ENCODE results near the gene DGKI.

DNA sequence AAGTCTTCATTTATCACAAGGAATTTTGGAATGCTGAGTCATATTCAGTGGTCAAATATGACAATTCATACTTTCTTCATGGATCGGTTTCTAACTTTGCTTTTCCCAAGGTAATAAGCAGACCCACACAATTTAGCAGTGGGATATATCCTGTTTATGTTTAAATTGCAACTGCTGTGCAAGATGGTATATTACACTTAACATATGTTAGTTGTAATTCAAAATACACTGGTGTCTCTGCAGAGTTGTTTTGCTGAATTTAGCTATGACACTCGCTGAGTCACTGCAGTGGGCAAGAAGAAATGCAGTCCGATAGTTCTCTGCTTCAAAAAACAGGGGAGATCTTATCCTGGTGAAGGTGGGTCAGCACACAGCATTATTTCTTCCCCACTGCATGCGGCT, 308.4 kb downstream of the DGKI start:
- TF ChIP-seq, protein P1, sequence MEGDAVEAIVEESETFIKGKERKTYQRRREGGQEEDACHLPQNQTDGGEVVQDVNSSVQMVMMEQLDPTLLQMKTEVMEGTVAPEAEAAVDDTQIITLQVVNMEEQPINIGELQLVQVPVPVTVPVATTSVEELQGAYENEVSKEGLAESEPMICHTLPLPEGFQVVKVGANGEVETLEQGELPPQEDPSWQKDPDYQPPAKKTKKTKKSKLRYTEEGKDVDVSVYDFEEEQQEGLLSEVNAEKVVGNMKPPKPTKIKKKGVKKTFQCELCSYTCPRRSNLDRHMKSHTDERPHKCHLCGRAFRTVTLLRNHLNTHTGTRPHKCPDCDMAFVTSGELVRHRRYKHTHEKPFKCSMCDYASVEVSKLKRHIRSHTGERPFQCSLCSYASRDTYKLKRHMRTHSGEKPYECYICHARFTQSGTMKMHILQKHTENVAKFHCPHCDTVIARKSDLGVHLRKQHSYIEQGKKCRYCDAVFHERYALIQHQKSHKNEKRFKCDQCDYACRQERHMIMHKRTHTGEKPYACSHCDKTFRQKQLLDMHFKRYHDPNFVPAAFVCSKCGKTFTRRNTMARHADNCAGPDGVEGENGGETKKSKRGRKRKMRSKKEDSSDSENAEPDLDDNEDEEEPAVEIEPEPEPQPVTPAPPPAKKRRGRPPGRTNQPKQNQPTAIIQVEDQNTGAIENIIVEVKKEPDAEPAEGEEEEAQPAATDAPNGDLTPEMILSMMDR (IDR thresholded peaks at IDR 0.05; ENCODE audit: low read length) = no peak
- no peak for TF ChIP-seq EZH2 (IDR thresholded peaks at IDR 0.05; ENCODE audit: borderline replicate concordance, low read length)
